ENCODE data around the gene SLC6A7.

The SLC6A7 gene

GRCh38 chr5:150238646-150239045 lies 48.8 kb downstream of the SLC6A7 start:
- DNase-seq (ENCODE audit: low read depth) = no peak
- no peak overlapping the region for H3K4me3 ChIP-seq (ENCODE audit: low read depth, low read length)
- TF ChIP-seq MYC (IDR thresholded peaks at IDR 0.05; ENCODE audit: low read depth, low read length) = no peak
- no peak for TF ChIP-seq CTCF (IDR thresholded peaks at IDR 0.05; ENCODE audit: low read depth, low read length)
- no peak for TF ChIP-seq MAX (IDR thresholded peaks at IDR 0.05; ENCODE audit: low read depth, low read length)
- TF ChIP-seq POLR2A (IDR thresholded peaks at IDR 0.05; ENCODE audit: extremely low read depth, insufficient read length) = no peak

- TF ChIP-seq POLR2A (IDR thresholded peaks at IDR 0.05; ENCODE audit: extremely low read depth, insufficient read length) (no peak), MYC (IDR thresholded peaks at IDR 0.05; ENCODE audit: low read depth, low read length) (no peak), CTCF (IDR thresholded peaks at IDR 0.05; ENCODE audit: low read depth, low read length) (no peak), MAX (IDR thresholded peaks at IDR 0.05; ENCODE audit: low read depth, low read length) (no peak)
- no peak overlapping the region for H3K4me3 ChIP-seq (ENCODE audit: low read depth, low read length)
- DNase-seq (ENCODE audit: low read depth) = no peak
Measured at GRCh38 chr5:150239099-150239793, 49.4 kb downstream of the SLC6A7 start.

GRCh38 chr5:150239794-150240122 lies 49.9 kb downstream of the SLC6A7 start:
- DNase-seq (ENCODE audit: low read depth) = no peak
- no peak for TF ChIP-seq CTCF (IDR thresholded peaks at IDR 0.05; ENCODE audit: low read depth, low read length)
- TF ChIP-seq MAX (IDR thresholded peaks at IDR 0.05; ENCODE audit: low read depth, low read length) = no peak
- no peak for TF ChIP-seq POLR2A (IDR thresholded peaks at IDR 0.05; ENCODE audit: extremely low read depth, insufficient read length)
- TF ChIP-seq MYC (IDR thresholded peaks at IDR 0.05; ENCODE audit: low read depth, low read length) = no peak
- no peak overlapping the region for H3K4me3 ChIP-seq (ENCODE audit: low read depth, low read length)

- no peak for DNase-seq (ENCODE audit: low read depth)
- H3K4me3 ChIP-seq (ENCODE audit: low read depth, low read length) = no peak overlapping the region
- TF ChIP-seq POLR2A (IDR thresholded peaks at IDR 0.05; ENCODE audit: extremely low read depth, insufficient read length) (no peak), MYC (IDR thresholded peaks at IDR 0.05; ENCODE audit: low read depth, low read length) (no peak), CTCF (IDR thresholded peaks at IDR 0.05; ENCODE audit: low read depth, low read length) (no peak), MAX (IDR thresholded peaks at IDR 0.05; ENCODE audit: low read depth, low read length) (no peak)
Measured at GRCh38 chr5:150241298-150242160, 51.7 kb downstream of the SLC6A7 start.

- TF ChIP-seq POLR2A (IDR thresholded peaks at IDR 0.05; ENCODE audit: extremely low read depth, insufficient read length) (no peak), MAX (IDR thresholded peaks at IDR 0.05; ENCODE audit: low read depth, low read length) (no peak), CTCF (IDR thresholded peaks at IDR 0.05; ENCODE audit: low read depth, low read length) (no peak), MYC (IDR thresholded peaks at IDR 0.05; ENCODE audit: low read depth, low read length) (no peak)
- no peak for DNase-seq (ENCODE audit: low read depth)
Measured at GRCh38 chr5:150242251-150242894, 52.5 kb downstream of the SLC6A7 start.

More at GRCh38 chr5:150242251-150242894, 52.5 kb downstream of the SLC6A7 start:
- no peak overlapping the region for H3K4me3 ChIP-seq (ENCODE audit: low read depth, low read length)
